B cell (primary cell): Measurements from ENCODE around the gene NES. TPM values are rescaled to one million over a fixed set of nuclear protein-coding genes. Genes with fewer than 3 reads are reported as not detected.

Experiments used
- ATAC-seq: fragments of 200-7000 bp; cut with Tn5 transposase; one replicate; pipeline ENCODE4 v1.10.0; 2021; ENCODE audit warnings: low read depth, mild to moderate bottlenecking, moderate number of reproducible peaks, moderate library complexity
- CTCF ChIA-PET: fragments of 350-600 bp; sonication (Branson Sonifier 250); formaldehyde crosslinking; loops from one replicate; lab custom pipeline; 2021; ENCODE audit warnings: antibody characterized with exemption, inconsistent platforms; lab: Charles Lee
- POLR2A ChIA-PET: fragments of 350-600 bp; sonication (Branson Sonifier 250); formaldehyde crosslinking; loops from one replicate; lab custom pipeline; 2021; ENCODE audit warnings: antibody characterized with exemption; lab: Charles Lee
- DNase-seq: peaks from one replicate; pipeline ENCODE4 v3.0.0; 2013
- H2AFZ ChIP-seq: 2 replicates; pipeline ENCODE4 v1.6.1; 2012; ENCODE audit warnings: mild to moderate bottlenecking, low read depth, low read length; ENCODE audit not compliant: insufficient read depth, poor library complexity, severe bottlenecking
- H3K27ac ChIP-seq, 2 donors: 1 replicate in 1 of 2; 2 replicates in 1 of 2; pipeline ENCODE4 v1.5.1; 2012 to 2013; ENCODE audit warnings: low read length in 2 of 2, mild to moderate bottlenecking in 2 of 2, moderate library complexity in 1 of 2
- H3K27me3 ChIP-seq, 4 experiments: fragments of 200-600 bp in 1 of 4; sonication (generic) in 1 of 4; replicated peaks in 1 of 4; 1 replicate in 2 of 4; 2 replicates in 2 of 4; pipeline versions ENCODE4 v1.6.1 to v1.7.0; 2013 to 2016; ENCODE audit warnings: low read length in 3 of 4, mild to moderate bottlenecking in 2 of 4, mixed read lengths in 1 of 4, moderate library complexity in 1 of 4; ENCODE audit not compliant: insufficient read depth in 4 of 4, control insufficient read depth in 3 of 4; ENCODE audit errors: control extremely low read depth in 1 of 4
- H3K36me3 ChIP-seq, 2 experiments: replicated peaks in 1 of 2; 1 replicate in 1 of 2; 2 replicates in 1 of 2; pipeline versions ENCODE4 v1.6.1 to v1.7.1; 2013; ENCODE audit warnings: low read length in 1 of 2; ENCODE audit not compliant: insufficient read depth in 2 of 2, control insufficient read depth in 1 of 2; ENCODE audit errors: control extremely low read depth in 1 of 2, extremely low read depth in 1 of 2
- H3K4me1 ChIP-seq, 2 donors: fragments of 200-600 bp in 1 of 2; sonication (generic) in 1 of 2; 1 replicate in 1 of 2; 2 replicates in 1 of 2; pipeline versions ENCODE4 v1.5.1 to v1.6.1; 2013 to 2017; ENCODE audit warnings: low read length in 2 of 2; ENCODE audit not compliant: control insufficient read depth in 2 of 2, insufficient read depth in 2 of 2
- H3K4me2 ChIP-seq: replicated peaks from 2 replicates; pipeline ENCODE3; 2012; ENCODE audit warnings: mild to moderate bottlenecking, low read depth, low read length; ENCODE audit not compliant: poor library complexity, severe bottlenecking
- H3K4me3 ChIP-seq, 5 experiments: fragments of 200-600 bp in 1 of 5; sonication (generic) in 1 of 5; 1 replicate in 3 of 5; 2 replicates in 2 of 5; pipeline versions ENCODE4 v1.5.1 to v1.7.0; 2011 to 2016; ENCODE audit warnings: low read length in 4 of 5, mild to moderate bottlenecking in 4 of 5, low read depth in 2 of 5, control low read depth in 1 of 5, moderate library complexity in 1 of 5; ENCODE audit not compliant: insufficient read depth in 1 of 5; ENCODE audit errors: control extremely low read depth in 1 of 5, extremely low read depth in 1 of 5
- H3K79me2 ChIP-seq: fragments of 200-600 bp; sonication (generic); one replicate; pipeline ENCODE4 v1.6.0; 2016; ENCODE audit warnings: low read length; ENCODE audit not compliant: control insufficient read depth, insufficient read depth
- H3K9ac ChIP-seq: fragments of 200-600 bp; sonication (generic); 2 replicates; pipeline ENCODE4 v1.6.1; 2017; ENCODE audit warnings: mild to moderate bottlenecking, low read length, moderate library complexity
- H3K9me3 ChIP-seq, 3 donors: one replicate each; pipeline versions ENCODE4 v1.6.1 to v1.7.1; 2013; ENCODE audit warnings: low read length in 2 of 3; ENCODE audit not compliant: control insufficient read depth in 2 of 3, insufficient read depth in 1 of 3; ENCODE audit errors: control extremely low read depth in 1 of 3
- H4K20me1 ChIP-seq: 2 replicates; pipeline ENCODE4 v1.6.0; 2012; ENCODE audit warnings: mild to moderate bottlenecking, low read length; ENCODE audit not compliant: insufficient read depth, control insufficient read depth, poor library complexity, severe bottlenecking
- H3K27ac Mint-ChIP-seq: one replicate; pipeline ENCODE4 v1.8.0; 2021; ENCODE audit warnings: mixed read lengths
- H3K27me3 Mint-ChIP-seq: one replicate; pipeline ENCODE4 v1.8.0; 2021; ENCODE audit warnings: mixed read lengths
- H3K4me1 Mint-ChIP-seq: one replicate; pipeline ENCODE4 v1.8.0; 2021; ENCODE audit warnings: mixed read lengths
- H3K4me3 Mint-ChIP-seq: one replicate; pipeline ENCODE4 v1.8.0; 2021; ENCODE audit warnings: mixed read lengths
- H3K9me3 Mint-ChIP-seq: one replicate; pipeline ENCODE4 v1.8.0; 2022; ENCODE audit warnings: mixed read lengths; ENCODE audit not compliant: insufficient read depth
- EZH2 ChIP-seq: IDR thresholded peaks from 2 replicates; pipeline ENCODE4 v1.6.1; 2012; ENCODE audit warnings: borderline replicate concordance, low read depth, mild to moderate bottlenecking, moderate library complexity, low read length; ENCODE audit not compliant: insufficient read depth, poor library complexity, severe bottlenecking
- WGBS: methylation state at CpG from one replicate; pipeline ENCODE4 v1.1.5; 2013; ENCODE audit warnings: missing lambda C conversion rate; ENCODE audit not compliant: insufficient coverage; 5-methylcytosine and 5-hydroxymethylcytosine counted together
- intact Hi-C: fragments of 100-400 bp; cut with micrococcal nuclease; formaldehyde crosslinking; loops from one replicate; pipeline ENCODE4 v1.10.0; 2022
- polyA plus RNA-seq: library from polyadenylated mRNA; depleted of rRNA; stranded (reverse); fragments of >200 nt; gene quantifications from 2 replicates; pipeline ENCODE4 v1.2.3, GENCODE V29; 2012
- total RNA-seq, 2 donors: library from RNA; stranded (reverse); fragments of 120-200 nt in 1 of 2; gene quantifications; 1 replicate in 1 of 2; 2 replicates in 1 of 2; pipeline versions ENCODE4 v1.2.3 to v1.2.4, GENCODE V29; 2013 to 2022
- TF ChIP-seq, protein P1 (sequence below): fragments of 200-600 bp; IDR thresholded peaks from one replicate; pipeline ENCODE4 v1.8.0; 2022; ENCODE audit warnings: antibody characterized with exemption, mild to moderate bottlenecking

NES gene
- total and polyA plus RNA-seq, 2 donors (not counting 1 experiment from before 2014, with no cell fraction given) = 0.05 TPM; not detected in 1

GRCh38 chr1:156629823-156630449 lies 47.3 kb downstream of the NES start:
- no peak for TF ChIP-seq EZH2
- TF ChIP-seq, protein P1, sequence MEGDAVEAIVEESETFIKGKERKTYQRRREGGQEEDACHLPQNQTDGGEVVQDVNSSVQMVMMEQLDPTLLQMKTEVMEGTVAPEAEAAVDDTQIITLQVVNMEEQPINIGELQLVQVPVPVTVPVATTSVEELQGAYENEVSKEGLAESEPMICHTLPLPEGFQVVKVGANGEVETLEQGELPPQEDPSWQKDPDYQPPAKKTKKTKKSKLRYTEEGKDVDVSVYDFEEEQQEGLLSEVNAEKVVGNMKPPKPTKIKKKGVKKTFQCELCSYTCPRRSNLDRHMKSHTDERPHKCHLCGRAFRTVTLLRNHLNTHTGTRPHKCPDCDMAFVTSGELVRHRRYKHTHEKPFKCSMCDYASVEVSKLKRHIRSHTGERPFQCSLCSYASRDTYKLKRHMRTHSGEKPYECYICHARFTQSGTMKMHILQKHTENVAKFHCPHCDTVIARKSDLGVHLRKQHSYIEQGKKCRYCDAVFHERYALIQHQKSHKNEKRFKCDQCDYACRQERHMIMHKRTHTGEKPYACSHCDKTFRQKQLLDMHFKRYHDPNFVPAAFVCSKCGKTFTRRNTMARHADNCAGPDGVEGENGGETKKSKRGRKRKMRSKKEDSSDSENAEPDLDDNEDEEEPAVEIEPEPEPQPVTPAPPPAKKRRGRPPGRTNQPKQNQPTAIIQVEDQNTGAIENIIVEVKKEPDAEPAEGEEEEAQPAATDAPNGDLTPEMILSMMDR = no peak
- DNase-seq (no peak), ATAC-seq (no peak)
- peaks cover 0 to 4% (median 0%) of the 10 kb centered on the region in 3 donors for H3K9me3 ChIP-seq
- H3K9ac ChIP-seq = no peak overlapping the region
- no peak overlapping the region for H3K4me2 ChIP-seq
- H3K4me3 Mint-ChIP-seq = no peak overlapping the region
- no peaks in the 10 kb centered on the region for H3K9me3 Mint-ChIP-seq
- no peak overlapping the region for H3K27ac ChIP-seq
- peaks cover 12 to 14% of the 10 kb centered on the region in 2 donors for H3K4me1 ChIP-seq
- H2AFZ ChIP-seq = no peak overlapping the region
- no peaks in the 10 kb centered on the region for H3K36me3 ChIP-seq
- POLR2A ChIA-PET = no interaction called here
- WGBS = 66% methylated on average over 4 of the region's 8 CpGs
- H3K4me1 Mint-ChIP-seq = peaks cover 9% of the 10 kb centered on the region
- no peaks in the 10 kb centered on the region for H4K20me1 ChIP-seq
- peaks cover 2 to 48% (median 27%) of the 10 kb centered on the region in 4 experiments for H3K27me3 ChIP-seq
- H3K27ac Mint-ChIP-seq = no peak overlapping the region
- CTCF ChIA-PET = interaction anchor here (0.7 to 12.9 kb wide), 3 partner anchors 10 to 260 kb away, joined by 4 to 173 read pairs (median 6); partner anchors contain the start of gene HAPLN2
- peaks cover 59% of the 10 kb centered on the region for H3K27me3 Mint-ChIP-seq
- no peaks in the 10 kb centered on the region for H3K79me2 ChIP-seq
- intact Hi-C loops = no loop called here
- H3K4me3 ChIP-seq = no peak overlapping the region

- peak; percentile 68 for DNase-seq
- Histone ChIP-seq H3K4me3 (no peak overlapping the region), H4K20me1 (no peaks in the 10 kb centered on the region), H3K9me3 (peaks cover 0 to 6% (median 4%) of the 10 kb centered on the region in 3 donors), H3K4me2 (no peak overlapping the region), H3K79me2 (no peaks in the 10 kb centered on the region), H3K4me1 (peaks cover 22 to 26% of the 10 kb centered on the region in 2 donors), H3K27ac (no peak overlapping the region), H3K36me3 (no peaks in the 10 kb centered on the region), H2AFZ (no peak overlapping the region), H3K27me3 (peaks cover 2 to 62% (median 31%) of the 10 kb centered on the region in 4 experiments), H3K9ac (no peak overlapping the region)
- intact Hi-C loops = loop anchor here (2.0 kb wide), 1 partner anchor 97 kb away; no protein-coding TSS in a partner anchor
- Mint-ChIP-seq H3K27me3 (peaks cover 53% of the 10 kb centered on the region), H3K27ac (peak overlapping the region; percentile 37), H3K9me3 (no peaks in the 10 kb centered on the region), H3K4me3 (no peak overlapping the region), H3K4me1 (peaks cover 15% of the 10 kb centered on the region)
- no peak for ATAC-seq
- TF ChIP-seq EZH2 = no peak
- TF ChIP-seq, protein P1 = peak; percentile 71
- ChIA-PET CTCF (interaction anchor here (0.5 to 12.9 kb wide), 28 partner anchors 9 to 788 kb away, joined by 3 to 173 read pairs (median 4); partner anchors contain the start of genes BCAN, CRABP2, MEF2D and NAXE), POLR2A (interaction anchor here (0.5 to 0.7 kb wide), 3 partner anchors 27 to 173 kb away, joined by 4 to 8 read pairs (median 7); no protein-coding TSS in a partner anchor)
- WGBS = 42% methylated on average over 2 of the region's 2 CpGs
These were observed 49.8 kb downstream of the NES start for GRCh38 chr1:156627313-156627880.
